Fibroblast of skin of right quadriceps (primary cell): Measurements from ENCODE around the gene MEF2A.

ENCODE experiments used
- DNase-seq: peaks from one replicate; pipeline ENCODE4 v3.0.0-alpha.2; 2013

Gene MEF2A

DNA sequence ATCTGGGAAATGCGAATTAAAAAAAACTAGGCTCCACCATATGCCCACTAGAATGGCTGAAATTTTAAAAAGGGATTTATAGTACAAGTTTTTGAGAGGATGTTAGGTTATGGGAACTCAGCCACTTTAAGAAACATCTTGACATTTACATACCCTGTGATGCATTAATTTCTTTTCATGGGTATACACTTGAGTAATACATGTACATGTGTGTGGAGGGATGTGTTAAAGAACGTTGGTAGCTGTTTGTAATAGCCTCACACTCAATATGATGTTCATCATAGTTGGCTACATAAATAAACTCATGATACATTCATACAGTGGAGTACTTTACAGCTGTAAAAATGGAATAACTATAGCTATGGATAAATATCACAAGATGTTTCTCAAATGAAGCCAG, 40.9 kb downstream of the MEF2A start:
- DNase-seq = no peak

DNA sequence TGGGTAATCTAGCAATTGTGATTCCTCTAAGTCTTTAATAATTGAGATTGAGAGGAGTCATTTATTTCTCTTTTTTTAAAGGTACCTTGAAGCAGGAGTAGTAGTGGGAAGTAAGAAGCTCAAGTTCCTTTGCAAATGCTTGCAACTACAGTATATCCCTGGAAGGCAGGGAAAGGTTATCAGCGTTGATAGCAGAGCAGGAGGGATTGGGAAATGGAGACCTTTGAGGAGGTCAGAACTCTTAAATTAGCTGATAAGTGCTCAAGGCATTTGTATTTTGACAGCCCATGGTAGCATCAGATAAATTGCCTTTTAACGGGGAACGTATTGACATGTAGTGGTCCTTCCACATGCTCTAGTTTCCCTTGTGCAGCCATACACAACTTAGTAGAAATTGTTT, 47.7 kb downstream of the MEF2A start:
- no peak for DNase-seq

DNA sequence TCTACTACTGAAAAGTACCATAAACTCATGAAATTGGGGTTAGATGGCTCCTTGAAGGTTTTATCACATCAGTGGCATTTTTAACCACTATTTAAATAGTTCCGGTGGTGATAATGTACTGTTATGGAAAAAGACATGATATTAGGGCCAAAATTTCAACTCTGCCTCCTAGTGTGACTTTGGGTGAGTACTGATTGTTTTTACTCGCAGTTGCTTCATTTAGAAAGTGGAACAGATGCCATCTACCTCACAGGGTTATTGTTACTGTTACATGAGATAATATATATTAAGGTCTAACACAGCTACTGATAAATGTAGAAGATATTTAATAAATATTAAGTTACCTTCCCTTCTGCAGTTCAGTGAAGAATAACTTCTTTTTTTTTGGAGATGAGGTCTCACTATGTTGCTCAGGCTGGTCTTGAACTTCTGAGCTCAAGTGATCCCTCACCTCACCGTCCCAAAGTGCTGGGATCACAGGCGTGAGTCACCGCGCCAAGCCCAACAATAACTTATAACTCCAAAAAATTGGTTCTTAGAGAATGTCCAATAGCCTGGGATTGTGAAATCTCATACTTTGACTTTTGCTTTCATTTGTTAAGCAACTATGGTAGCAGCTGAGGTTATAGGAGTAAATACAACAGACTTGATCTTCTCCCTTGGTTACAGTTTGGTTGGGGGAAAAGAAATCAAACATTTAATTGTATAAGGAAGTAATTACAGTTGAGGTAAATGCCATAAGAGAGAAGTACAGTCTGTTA, 48.3 kb downstream of the MEF2A start:
- peak; percentile 32 for DNase-seq

DNA sequence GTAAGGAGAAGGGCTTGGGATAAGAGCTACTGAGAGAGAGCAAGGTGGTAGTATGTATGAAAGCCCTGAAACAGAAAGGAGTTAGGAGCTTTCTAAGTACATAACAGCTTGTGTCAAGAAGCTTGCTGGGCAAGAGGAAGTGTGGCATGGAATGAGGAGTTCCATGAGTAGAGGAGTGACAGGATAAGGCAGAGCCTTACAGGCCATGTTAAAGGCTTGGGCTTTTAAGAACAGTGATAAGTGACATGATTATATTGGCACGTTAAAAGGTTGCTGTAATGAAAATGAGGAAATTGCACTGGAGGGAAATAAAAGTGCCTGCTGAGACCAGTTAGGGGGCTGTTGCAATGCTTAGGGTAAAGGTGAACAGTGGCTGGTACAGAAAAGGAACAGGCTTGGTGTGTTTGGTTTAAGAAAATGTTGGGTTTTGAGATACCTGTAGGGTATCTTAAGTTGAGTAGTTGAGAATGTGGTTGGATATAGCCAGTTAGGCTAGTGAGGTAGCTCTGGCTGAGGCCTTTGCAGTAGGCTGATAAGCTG, 49.0 kb downstream of the MEF2A start:
- no peak for DNase-seq

DNA sequence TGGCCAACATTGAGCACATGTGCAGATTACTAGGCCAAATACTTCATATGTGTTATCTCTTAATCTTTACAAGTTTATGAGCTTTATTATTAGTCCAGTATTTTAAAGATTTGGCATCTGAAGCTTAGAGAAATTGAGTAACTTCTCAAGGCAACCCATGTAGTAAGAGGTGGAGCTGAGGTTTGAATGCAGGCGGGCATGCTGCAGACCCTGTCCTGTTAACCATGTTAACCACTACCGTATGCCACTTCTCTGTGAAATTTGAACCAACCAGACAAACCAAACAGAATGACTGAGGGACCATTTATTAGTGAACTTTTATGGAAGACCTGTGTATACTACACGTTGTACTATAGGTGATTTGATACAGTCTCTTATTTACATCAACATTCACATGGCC, 49.7 kb downstream of the MEF2A start:
- DNase-seq = no peak

DNA sequence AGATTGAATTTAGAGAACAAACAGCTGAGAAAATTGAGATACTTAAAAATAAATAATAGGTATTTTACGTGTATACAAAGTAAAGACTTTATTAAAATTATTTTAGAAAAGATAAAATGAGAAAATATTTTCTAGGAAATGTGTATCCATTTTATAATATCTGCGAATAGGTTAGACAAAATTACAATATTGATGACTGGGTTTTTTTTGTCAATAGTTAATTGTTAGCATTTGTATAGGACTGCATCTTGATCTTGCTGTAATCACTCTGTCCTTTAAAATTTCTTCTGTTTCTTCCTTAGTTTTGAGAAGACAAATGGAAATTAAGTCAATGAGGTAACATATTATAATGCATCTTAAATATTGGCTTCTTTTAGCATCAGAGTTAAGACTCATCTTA, 50.3 kb downstream of the MEF2A start:
- DNase-seq = no peak

DNA sequence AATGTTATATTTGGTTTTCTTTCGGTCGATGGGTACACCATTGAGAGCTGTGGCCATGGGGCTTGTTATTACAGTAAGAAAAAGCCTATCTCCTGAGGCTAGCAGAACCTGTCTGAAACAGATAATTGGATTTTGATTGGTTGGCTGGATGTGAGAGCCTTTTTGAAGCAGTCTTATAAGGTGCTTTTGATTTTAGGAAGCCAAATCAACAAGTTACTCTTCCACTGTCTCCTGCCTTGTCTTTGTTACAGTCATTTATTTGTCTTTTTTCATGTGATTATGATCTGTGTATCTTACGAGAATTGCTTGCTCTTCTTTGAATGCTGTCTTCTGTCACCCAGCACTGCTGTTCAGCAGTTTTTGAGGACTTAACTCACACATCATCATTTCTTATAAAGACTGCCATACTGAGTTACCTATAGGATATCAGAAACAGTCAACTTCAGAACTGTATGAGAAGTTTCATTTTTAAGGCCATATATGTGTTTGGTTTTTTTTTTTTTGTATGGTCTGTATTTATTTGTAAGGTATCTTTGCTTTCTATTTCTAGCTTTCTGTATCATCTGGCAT, 51.1 kb downstream of the MEF2A start:
- no peak for DNase-seq

DNA sequence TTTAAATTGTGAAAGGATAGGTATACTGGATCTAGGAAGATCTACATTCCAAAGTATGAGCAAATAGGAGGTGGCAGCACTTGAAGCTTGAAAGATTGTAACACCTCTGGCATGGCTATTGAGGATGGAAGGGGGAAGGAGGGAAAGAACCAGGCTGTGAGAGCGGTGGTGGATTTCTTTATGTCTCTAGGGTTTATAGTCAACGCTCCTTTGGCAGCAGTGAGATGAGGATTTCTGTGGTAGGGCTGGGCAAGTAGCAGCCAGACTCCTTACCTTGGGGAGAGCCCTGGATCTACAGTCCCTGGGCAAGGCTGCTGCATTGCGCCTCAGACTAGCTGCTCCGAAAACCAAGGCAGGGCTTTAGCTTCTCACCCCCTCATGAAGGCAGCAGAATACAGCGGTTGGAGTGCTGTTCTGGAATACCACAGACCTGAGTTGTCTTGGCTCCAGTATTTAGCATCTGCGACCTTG, 53.2 kb downstream of the MEF2A start:
- peak; percentile 49 for DNase-seq

DNA sequence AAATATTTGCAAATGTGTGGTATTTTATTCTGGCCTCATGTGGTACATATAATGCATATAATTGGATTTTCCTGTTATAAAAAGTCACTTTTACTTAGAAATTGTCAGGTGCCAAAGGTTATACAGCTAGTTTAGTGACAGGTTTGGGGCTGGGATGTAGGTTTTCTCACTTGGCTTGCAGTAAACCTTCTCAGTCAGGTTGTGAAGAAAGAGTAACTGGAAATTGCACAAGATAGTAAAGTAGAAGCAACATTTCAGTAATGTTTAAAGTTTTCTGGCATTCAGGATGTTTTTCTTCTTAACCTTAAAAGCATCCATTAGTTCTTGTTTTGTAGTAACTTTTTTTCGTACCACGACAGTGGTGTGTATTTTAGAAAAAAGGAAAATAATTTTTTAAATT, 53.9 kb downstream of the MEF2A start:
- DNase-seq = peak; percentile 10

DNA sequence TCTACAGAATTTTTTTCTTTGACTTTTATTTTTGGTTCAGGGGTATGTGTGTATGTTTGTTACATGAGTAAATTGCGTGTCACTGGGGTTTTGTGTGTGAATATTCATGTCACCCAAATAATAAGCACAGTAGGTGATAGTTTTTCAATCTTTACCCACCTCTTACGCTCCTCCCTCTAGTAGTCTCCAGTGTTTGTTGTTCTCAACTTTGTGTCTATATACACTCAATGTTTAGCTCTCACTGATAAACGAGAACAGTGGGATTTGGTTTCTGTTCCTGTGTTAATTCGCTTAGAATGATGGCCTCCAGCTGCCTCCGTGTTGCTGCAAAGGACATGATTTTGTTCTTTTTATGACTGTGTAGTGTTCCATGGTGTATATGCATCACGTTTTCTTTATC, 54.4 kb downstream of the MEF2A start:
- DNase-seq = no peak

DNA sequence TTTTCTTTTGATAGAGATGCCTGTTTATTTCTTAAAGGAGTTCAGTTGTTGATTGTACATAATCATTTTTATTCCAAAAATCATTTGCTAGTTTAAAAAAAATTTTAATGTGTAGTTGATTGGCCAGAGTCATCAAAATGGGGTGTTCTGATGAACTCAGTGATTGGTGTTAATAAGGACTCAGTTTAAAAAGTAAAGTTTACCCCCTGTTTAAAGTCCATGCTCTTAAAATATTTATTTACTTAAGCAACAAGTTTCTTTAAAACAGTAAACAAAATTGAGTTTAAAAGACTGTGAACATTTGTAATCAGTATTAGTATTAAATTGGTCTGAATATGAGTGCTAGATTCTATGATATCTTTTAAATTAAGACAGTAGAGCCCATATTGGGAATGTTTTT, 56.0 kb downstream of the MEF2A start:
- no peak for DNase-seq

DNA sequence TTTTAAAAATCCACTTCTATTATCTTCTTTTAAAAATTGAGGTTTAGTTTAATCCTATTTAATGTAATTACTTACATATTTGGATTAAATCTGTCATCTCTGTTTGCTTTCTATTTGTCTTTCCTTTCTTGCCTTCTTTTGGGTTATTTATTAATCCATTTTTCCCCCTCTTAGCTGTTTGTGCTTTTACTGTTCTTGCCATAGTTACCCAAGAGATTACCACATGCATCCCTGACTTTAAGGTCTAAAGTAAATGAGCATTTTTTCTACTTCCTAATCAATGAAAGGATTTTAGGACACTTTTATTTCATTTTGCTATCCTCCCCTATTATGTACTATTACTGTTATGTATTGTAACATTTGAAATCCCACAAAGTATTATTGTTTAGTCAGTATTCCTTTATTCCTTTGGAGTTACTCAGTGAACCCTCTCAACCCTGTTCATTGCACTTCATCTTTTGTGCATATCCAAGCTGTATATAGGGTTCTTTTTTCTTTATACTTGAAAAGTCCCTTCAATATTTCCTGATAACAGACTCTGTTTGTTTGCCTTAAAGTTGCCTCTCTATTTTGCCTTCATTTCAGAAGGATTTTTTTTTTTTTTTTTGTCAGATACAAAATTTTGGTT, 62.7 kb downstream of the MEF2A start:
- DNase-seq = no peak

DNA sequence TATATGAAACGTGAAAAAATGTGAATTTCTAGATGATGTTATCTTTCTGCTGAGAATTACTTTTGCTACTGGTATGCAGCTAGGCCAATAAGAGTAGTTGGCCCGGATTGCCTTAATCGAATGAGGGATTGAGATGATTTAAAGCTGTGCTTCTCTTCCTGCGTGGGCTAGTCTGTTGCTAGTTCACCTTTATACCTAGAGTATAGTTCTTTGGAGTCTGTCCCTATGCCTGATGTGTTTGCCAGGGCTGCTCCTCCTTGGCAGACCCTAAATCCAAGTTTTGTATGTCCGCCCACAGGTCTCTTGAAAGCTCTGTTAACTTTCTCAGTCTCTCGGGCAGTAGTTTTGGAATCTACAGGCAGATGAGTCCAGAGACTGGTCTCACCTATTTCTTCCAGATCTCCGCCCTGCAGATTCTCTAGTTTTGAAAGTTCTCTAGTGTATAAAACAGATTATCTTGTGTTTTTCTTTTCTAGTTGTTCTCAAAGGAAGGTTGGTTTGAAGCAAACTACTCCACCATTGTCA, 64.9 kb downstream of the MEF2A start:
- no peak for DNase-seq

DNA sequence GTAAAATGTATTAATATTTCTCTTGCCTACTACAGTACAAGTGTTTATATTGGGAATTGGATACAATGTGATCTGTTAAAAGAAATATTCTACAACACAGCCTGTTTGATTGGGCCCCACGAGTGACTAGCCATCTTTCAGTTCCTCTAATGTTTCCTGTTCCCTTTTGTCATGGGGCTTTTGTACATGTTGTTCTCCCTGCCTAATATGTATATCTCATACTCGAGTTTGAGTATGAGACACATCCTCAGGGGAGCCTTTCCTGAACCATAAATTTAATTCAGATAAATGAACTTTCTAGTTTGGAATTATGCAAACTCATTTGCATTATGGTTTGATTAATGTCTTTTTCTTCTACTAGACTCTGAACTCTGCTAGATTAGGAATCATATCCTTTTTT, 65.5 kb downstream of the MEF2A start:
- DNase-seq = no peak

DNA sequence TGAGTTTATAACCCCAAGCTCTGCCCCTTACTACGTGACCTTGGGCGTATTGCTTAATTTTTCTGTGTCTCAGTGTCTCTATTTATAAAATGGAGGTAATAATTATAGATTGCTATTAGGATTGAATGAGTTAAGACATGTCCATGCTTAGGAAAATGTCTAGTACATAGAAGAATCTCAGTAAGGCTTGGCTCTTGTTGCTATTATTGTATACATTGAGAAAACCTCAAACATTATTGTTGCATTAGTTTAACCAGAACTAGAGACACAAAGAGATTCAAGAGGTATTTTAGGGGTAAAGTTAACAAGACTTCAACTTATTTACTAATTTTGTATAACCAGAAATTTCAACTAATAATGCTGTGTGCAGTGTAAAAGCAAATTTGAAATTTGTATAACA, 66.7 kb downstream of the MEF2A start:
- no peak for DNase-seq

DNA sequence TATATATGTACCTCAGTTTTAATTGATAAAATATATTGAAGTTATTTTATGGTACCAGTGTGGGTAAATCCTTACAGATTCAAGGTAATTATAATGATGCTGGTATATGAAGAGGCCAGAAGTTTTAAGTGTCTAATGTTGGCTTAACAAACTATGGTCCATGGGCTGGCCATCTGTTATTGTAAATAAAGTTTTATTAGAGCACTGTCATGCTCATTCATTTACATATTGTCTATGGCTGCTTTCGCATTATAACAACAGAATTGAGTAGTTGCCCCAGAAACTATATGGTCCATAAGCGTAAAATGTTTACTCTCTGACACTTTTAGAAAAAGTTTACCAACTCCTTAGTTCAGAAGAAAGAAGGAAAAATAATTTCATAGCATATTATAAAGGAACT, 67.9 kb downstream of the MEF2A start:
- DNase-seq = no peak

DNA sequence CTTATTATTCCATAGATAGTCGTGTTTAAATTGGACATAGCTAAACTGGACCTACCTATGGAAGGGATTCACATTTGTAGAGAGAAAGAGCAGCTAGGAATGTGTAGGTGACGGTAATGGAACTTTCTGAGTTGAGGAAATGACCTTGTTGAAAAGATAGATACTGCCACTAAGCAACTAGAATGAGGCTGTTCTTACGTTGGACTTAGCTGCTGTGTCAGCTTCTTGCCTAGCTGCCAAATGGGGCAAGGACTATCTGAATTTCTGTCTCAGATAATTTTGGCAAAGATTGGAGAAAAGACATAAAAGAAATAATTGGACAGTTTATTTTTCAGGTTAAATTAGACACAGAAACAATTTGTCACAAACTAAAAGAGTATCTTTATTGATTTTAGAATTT, 68.8 kb downstream of the MEF2A start:
- no peak for DNase-seq

DNA sequence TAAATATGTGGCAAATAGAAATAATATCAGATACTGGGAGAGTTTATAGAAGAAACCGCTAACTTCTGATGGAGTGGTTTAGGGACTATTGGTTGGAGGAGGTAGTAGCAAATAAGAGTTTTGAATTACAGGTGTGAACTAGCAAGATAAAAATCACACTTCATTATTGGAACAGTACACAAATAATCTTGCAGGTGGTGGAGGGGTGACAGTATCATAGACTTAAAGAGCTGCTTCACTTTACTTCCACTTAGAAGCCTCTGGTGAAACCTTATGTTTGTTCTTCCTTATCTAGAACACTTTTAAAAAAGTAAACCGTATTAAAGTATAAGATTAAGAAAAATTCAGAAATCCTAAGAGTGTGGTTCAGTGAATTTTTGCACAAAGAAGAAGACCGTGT, 69.4 kb downstream of the MEF2A start:
- no peak for DNase-seq

DNA sequence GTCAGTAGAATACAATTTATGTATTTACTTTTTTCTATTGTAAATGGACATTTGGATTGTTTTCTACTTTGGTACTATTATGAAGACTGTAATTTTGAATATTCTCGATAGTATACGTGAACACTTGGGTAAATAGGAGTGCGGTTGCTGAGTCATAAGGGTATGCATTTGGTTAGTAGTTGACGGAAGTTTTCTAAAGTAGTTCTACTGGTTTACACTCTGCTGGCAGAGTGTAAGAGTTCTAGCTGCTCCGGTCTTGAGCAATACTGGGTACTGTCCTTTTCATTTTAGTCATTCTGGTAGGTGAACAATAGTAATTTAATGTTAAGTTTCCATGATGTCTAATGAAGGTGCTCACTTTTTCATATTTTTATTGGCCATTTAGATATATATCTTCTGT, 70.0 kb downstream of the MEF2A start:
- no peak for DNase-seq

DNA sequence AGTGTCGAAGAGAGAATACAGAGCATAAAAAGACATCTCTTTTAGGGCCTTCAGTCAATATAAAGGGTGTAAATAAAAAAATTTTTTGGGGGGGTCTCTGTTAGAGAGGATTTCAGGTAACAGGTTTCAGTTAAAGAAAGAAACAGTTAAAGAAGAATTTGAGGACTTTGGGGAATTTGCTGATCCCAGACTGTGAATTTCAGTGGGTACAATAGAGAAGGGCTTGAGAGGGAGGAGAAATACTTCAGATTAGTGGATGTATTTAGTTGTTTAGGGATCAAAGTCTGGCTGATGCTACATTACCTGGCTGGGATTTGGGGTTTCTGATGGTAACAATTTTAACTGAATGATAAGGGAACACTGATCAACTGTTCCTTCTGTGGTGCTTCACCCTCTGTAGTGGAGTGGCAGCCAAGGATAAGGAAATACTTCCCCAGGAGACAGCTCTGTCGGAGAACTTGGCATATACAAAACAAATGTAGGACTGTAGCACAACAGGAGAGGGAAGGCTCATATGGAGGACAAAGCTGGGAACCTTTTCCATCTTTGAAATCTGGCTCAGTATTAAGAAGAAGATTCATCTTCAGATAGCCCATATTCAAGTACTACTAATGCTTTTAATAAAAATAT, 79.2 kb downstream of the MEF2A start:
- no peak for DNase-seq

DNA sequence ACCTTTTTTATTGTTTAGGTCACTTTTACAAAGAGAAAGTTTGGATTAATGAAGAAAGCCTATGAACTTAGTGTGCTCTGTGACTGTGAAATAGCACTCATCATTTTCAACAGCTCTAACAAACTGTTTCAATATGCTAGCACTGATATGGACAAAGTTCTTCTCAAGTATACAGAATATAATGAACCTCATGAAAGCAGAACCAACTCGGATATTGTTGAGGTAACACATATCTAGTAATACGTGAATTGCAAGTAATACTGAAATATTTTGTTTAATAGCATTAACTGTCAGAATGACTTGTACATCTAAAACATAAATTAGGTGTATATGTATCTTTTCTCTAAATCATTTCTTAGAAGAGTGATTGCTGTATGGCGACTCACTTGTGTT, 79.8 kb downstream of the MEF2A start:
- no peak for DNase-seq

DNA sequence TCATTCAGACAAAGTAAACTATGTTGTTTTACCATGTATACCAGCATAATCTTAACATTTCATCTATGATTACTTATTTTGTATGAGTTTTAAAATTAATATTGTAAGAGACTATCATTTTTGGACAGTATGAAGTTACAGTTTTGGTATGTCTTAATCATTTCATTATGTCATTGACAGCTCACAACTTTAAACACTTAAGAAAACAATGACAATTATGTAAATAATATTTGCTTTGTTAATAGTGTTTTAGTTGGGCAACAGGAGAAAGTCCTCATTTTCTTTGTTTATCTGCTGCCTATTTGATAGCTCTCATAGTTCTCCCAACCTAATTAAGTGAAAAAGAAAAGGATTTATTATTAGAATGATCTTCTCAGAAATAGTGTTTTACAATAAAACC, 80.2 kb downstream of the MEF2A start:
- no peak for DNase-seq

DNA sequence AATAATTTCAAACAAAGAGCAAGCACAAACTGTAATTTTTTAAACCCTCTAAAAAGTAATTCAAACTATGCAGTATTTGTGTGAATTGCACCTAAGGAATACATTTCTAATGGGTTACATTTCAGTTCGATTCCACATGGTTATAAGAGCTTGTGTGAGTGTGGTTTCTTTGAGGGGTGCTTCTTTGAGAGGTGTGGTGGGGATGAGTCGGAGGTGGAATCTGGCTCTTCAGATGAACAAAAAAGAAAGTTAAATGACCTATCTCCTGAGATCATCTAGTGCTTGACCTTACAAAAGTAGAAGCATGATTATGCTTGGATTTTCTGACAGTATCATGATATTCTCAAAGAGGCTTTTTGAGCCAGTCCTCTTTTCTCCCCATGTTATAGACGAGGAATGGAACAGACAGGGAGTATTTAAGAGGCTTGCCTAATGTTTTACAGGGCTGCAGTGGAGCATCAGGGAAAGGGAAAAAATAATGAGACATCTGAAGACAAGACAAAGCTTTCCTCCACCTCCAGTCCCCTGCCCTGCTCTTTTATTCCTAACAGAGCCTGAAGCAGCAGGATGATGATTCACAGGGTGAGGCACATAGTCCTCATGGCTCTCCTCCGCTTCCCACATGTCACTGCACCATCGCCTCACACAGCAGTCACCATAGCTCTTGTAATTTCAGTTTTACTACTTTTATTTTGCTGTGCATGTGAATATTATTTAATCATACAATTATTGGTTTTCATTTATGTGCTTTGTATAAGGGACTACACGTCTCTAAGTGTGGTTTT, 85.4 kb downstream of the MEF2A start:
- peak; percentile 55 for DNase-seq
